Type B pancreatic cell (in vitro differentiated cells): ENCODE data around the gene PARVA. TPM values are rescaled to one million over a fixed set of nuclear protein-coding genes. Genes with fewer than 3 reads are reported as not detected.

Experiments
- DNase-seq: peaks from one replicate; pipeline ENCODE4 v3.0.0; 2021; ENCODE audit warnings: mixed read lengths; ENCODE audit not compliant: unreplicated experiment; ENCODE audit errors: extremely low spot score
- H3K27ac Mint-ChIP-seq: 2 replicates; pipeline ENCODE4 v1.8.0; 2021; ENCODE audit warnings: mild to moderate bottlenecking, mixed read lengths
- H3K27me3 Mint-ChIP-seq: 2 replicates; pipeline ENCODE4 v1.8.0; 2021; ENCODE audit warnings: mixed read lengths
- H3K36me3 Mint-ChIP-seq: 2 replicates; pipeline ENCODE4 v1.8.0; 2021; ENCODE audit warnings: mixed read lengths
- H3K4me1 Mint-ChIP-seq: one replicate; pipeline ENCODE4 v1.8.0; 2021; ENCODE audit warnings: mixed read lengths; ENCODE audit not compliant: unreplicated experiment
- H3K4me3 Mint-ChIP-seq: 2 replicates; pipeline ENCODE4 v1.8.0; 2021; ENCODE audit warnings: mild to moderate bottlenecking, mixed read lengths
- H3K9me3 Mint-ChIP-seq: 2 replicates; pipeline ENCODE4 v1.8.0; 2021; ENCODE audit warnings: mixed read lengths
- CTCF ChIP-seq: fragments of 200-600 bp; sonication (generic); conservative IDR thresholded peaks from 2 replicates; pipeline ENCODE4 v1.5.0; 2021; ENCODE audit warnings: antibody characterized with exemption, mild to moderate bottlenecking
- total RNA-seq: library from RNA; stranded (reverse); gene quantifications from 2 replicates; pipeline ENCODE4 v1.2.1, GENCODE V29; 2021; ENCODE audit warnings: low replicate concordance

PARVA gene
- total RNA-seq, 1 donor from 2014 or later, result 49.4 TPM

- peaks cover 2% of the 10 kb centered on the region for H3K9me3 Mint-ChIP-seq
- TF ChIP-seq CTCF, result no peak
- peaks cover 30% of the 10 kb centered on the region for H3K36me3 Mint-ChIP-seq
- no peak overlapping the region for H3K4me3 Mint-ChIP-seq
- peaks cover 10% of the 10 kb centered on the region for H3K4me1 Mint-ChIP-seq
- H3K27me3 Mint-ChIP-seq, result no peaks in the 10 kb centered on the region
- DNase-seq, result no peak
- H3K27ac Mint-ChIP-seq, result no peak overlapping the region
These were observed 106.2 kb downstream of the PARVA start for GRCh38 chr11:12483604-12484003.

GRCh38 chr11:12485328-12485727 is 108.0 kb downstream of the PARVA start:
- H3K4me1 Mint-ChIP-seq, result peaks cover 10% of the 10 kb centered on the region
- DNase-seq, result no peak
- H3K9me3 Mint-ChIP-seq, result peaks cover 11% of the 10 kb centered on the region
- TF ChIP-seq CTCF, result peak; percentile 63
- H3K27me3 Mint-ChIP-seq, result no peaks in the 10 kb centered on the region
- H3K4me3 Mint-ChIP-seq, result no peak overlapping the region
- H3K27ac Mint-ChIP-seq, result no peak overlapping the region
- peaks cover 32% of the 10 kb centered on the region for H3K36me3 Mint-ChIP-seq

GRCh38 chr11:12489246-12489772 is 111.9 kb downstream of the PARVA start:
- no peak overlapping the region for H3K27ac Mint-ChIP-seq
- H3K9me3 Mint-ChIP-seq, result peaks cover 11% of the 10 kb centered on the region
- H3K27me3 Mint-ChIP-seq, result no peaks in the 10 kb centered on the region
- peaks cover 4% of the 10 kb centered on the region for H3K4me1 Mint-ChIP-seq
- DNase-seq, result no peak
- H3K4me3 Mint-ChIP-seq, result no peak overlapping the region
- no peak for TF ChIP-seq CTCF
- H3K36me3 Mint-ChIP-seq, result peaks cover 24% of the 10 kb centered on the region

GRCh38 chr11:12494699-12495098 is 117.3 kb downstream of the PARVA start:
- H3K4me1 Mint-ChIP-seq, result peaks cover 19% of the 10 kb centered on the region
- DNase-seq, result no peak
- peaks cover 22% of the 10 kb centered on the region for H3K36me3 Mint-ChIP-seq
- H3K27ac Mint-ChIP-seq, result no peak overlapping the region
- no peak for TF ChIP-seq CTCF
- no peak overlapping the region for H3K4me3 Mint-ChIP-seq
- H3K27me3 Mint-ChIP-seq, result no peaks in the 10 kb centered on the region
- H3K9me3 Mint-ChIP-seq, result no peaks in the 10 kb centered on the region

GRCh38 chr11:12496181-12497025 is 119.0 kb downstream of the PARVA start:
- peak; percentile 8 for DNase-seq
- peak; percentile 45 for TF ChIP-seq CTCF
- H3K4me3 Mint-ChIP-seq, result no peak overlapping the region
- no peaks in the 10 kb centered on the region for H3K27me3 Mint-ChIP-seq
- peaks cover 22% of the 10 kb centered on the region for H3K4me1 Mint-ChIP-seq
- H3K27ac Mint-ChIP-seq, result no peak overlapping the region
- peaks cover 26% of the 10 kb centered on the region for H3K36me3 Mint-ChIP-seq
- no peaks in the 10 kb centered on the region for H3K9me3 Mint-ChIP-seq
